ENCODE measurements around the gene MAJIN.
"Not testable (repeated sequence)": the region's sequence is repeated elsewhere in the genome, so short reads cannot be mapped to it uniquely, and the experiment has no call there.

The MAJIN gene, protein sequence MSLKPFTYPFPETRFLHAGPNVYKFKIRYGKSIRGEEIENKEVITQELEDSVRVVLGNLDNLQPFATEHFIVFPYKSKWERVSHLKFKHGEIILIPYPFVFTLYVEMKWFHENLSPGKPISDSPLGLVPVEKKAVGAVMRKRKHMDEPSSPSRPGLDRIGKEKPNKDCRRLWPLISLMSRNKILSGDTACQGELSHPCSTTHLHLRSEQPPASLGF

GRCh38 chr11:64971421-64972233 is at the start of gene MAJIN:
MAJIN (minus strand) TSS chr11:64972108; CDS start chr11:64959405, 12,703 bp downstream.
- DNase-seq (ENCODE audit: low read depth in 2 of 2, low spot score in 1 of 2) = peak; percentile 72 to 74

GRCh38 chr11:65021509-65021908 is 49.6 kb upstream of the MAJIN start:
- DNase-seq (ENCODE audit: low read depth in 2 of 2, low spot score in 1 of 2) = no peak

GRCh38 chr11:65021003-65021402 is 49.1 kb upstream of the MAJIN start:
- no peak for DNase-seq (ENCODE audit: low read depth in 2 of 2, low spot score in 1 of 2)

GRCh38 chr11:65019824-65020223 is 47.9 kb upstream of the MAJIN start:
- no peak for DNase-seq (ENCODE audit: low read depth in 2 of 2, low spot score in 1 of 2)

DNA sequence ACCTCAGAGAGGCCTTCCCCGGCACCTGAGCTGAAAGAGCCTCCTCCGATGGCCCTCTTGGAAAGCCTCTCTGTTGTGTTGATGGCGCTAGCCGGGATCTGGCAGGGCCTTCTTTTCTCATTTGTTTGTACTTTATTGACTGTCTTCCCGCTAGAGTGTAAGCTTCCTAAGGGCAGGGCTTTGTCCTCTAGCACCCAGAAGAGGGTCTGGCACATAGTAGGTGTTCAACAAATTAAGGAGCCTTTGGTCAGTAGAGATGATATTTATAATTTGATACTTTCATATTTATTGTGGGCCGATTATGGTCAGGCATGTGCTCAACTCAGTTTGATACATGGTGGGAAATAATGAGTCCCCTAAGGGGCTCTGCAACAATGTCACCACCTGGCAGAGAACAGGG is 46.0 kb upstream of the MAJIN start:
- DNase-seq (ENCODE audit: low read depth in 2 of 2, low spot score in 1 of 2) = no peak

- DNase-seq (ENCODE audit: low read depth in 2 of 2, low spot score in 1 of 2) = no peak
Observed at GRCh38 chr11:65016705-65017104, 44.8 kb upstream of the MAJIN start.

DNA sequence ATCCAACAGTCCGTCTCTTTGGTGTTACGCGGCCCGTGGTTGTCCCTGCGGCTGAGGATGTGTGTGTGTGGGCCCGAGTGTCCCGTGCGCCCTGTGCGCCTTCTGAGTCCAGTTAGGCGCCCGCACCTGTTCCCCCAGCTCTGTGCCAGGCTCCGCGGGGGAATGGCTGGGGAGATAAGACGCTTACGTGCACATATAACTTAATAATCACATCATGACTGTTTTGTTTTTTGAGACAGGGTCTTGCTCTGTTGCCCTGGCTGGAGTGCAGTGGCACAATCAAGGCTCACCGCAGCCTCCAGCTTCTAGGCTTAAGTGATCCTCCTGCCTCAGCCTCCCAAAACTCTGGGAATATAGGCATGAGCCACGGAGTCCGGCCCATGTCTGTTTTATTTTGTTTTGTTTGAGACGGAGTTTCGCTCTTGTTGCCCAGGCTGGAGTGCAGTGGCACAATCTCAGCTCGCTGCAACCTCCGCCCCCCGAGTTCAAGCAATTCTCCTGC is 42.9 kb upstream of the MAJIN start:
- no peak for DNase-seq (ENCODE audit: low read depth in 2 of 2, low spot score in 1 of 2)

DNA sequence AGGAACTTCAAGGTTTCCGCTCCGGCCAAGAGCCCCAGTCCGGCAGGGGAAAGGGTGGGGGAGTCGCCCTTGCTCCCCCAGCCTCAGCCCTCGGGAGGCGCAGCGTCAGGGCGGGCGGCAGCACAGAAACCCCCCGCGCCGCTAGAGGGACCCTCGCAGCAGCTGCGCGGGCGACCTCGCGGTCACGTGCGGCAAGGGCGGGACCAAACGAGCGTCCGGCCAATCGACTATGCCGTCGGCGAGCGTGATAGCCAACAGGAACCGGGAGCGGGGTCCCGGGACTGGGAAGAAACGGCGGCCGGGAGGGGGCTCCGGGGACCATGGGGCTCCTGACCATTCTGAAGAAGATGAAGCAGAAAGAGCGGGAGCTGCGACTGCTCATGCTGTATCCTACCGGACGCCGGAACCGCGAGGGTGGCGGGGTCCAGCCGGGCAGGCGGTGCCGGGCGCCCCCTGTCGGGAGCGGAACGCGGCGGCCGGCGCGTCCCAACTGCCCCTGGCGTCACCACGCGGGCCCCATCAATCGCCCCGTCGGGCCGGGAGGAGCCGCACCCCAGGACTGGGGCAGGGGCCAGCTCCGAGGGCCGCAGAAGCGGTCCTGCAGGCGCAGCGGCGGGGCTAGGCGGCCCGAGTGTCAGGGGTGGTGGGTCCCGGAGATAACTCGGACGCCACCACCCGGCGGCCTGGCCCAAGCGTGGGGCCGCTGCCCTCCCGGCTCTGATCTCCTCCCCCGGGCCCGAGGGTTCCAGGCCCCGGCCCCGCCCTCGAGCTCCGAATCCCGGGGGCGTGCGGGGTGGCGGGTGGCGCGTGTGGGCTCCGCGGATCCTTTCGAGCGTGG is 42.2 kb upstream of the MAJIN start, which contains the start of gene ARL2:
TSS of gene ARL2 (plus strand) at position 273 of the 838 bp plus-strand sequence. CDS start at position 321, 48 bp downstream.
- DNase-seq (ENCODE audit: low read depth in 2 of 2, low spot score in 1 of 2) = peak; percentile 54 to 83

GRCh38 chr11:65013130-65013887 is 41.4 kb upstream of the MAJIN start:
- DNase-seq (ENCODE audit: low read depth in 2 of 2, low spot score in 1 of 2) = peak; percentile 78 to 83

DNA sequence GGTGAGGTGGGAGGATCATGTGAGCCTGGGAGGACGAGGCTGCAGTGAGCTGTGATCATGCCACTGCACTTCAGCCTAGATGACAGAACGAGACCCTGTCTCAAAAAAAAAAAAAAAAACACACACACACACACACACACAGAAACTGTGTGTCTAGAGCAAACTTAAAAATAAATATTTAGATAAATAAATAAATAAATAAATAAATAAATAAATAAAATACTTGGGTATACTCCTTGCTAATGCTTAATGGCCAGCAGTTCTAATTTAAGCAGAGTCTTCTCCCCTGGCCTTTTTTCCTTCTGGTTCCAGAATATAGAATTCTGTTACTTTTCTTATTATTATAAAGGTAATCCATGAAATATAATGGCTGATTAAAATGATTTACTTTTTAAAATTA is 37.0 kb upstream of the MAJIN start:
- DNase-seq (ENCODE audit: low read depth in 2 of 2, low spot score in 1 of 2) = no peak

DNA sequence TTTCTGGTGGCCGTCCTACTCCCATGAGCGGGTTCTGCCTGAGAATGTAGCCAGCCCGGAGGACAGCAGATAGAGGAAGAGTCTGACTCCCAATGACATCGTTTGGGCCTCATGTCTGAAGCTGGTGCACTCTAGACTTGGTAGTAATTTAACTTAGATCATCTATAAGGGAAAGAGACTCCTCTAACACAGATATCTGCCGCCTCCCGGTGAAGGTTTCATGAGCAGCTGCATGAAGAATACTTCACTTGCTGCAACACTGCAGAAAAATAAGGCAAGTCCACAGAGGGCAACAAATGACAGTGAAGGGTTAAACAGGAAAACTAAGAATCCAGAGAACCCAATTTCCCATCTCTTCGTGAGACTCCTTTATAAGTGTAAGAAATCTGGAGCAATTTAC is 36.1 kb upstream of the MAJIN start:
- no peak for DNase-seq (ENCODE audit: low read depth in 2 of 2, low spot score in 1 of 2)

DNA sequence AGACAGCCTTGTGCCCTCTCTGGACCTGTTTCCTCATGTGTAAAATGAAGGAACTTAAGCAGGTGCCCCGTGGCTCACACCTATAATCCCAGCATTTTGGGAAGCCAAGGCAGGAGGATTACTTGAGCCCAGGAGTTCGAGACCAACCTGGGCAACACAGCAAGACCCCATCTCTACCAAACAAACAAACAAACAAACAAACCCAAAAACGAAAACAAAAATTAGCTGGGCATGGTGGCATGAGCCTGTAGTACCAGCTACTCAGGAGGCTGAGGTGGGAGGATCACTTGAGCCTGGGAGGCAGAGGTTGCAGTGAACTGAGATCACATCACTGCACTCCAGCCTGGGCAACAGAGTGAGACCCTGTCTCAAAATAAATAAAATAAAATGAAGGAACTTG is 32.1 kb upstream of the MAJIN start:
- not testable (repeated sequence) for DNase-seq (ENCODE audit: low read depth in 2 of 2, low spot score in 1 of 2)

DNA sequence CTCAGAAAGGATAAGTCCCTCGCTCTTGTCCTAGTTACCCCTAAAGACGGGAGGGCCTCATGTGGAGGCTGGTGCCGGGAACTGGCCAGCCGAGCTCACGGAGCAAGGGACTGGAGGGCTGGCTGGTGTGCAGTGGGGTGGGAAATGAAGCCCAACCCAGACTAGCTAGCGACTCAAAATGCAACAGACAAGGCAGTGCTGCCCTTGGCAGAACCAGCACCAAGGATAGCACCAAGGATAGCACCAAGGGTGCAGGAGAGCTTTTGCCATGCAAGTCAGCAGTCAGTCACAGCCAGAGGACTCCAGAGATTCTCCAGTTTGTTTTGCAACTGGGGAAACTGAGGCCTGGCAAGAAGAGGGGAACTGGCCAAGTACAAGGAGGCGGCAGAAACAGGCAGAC is 31.4 kb upstream of the MAJIN start:
- DNase-seq (ENCODE audit: low read depth in 2 of 2, low spot score in 1 of 2) = no peak

DNA sequence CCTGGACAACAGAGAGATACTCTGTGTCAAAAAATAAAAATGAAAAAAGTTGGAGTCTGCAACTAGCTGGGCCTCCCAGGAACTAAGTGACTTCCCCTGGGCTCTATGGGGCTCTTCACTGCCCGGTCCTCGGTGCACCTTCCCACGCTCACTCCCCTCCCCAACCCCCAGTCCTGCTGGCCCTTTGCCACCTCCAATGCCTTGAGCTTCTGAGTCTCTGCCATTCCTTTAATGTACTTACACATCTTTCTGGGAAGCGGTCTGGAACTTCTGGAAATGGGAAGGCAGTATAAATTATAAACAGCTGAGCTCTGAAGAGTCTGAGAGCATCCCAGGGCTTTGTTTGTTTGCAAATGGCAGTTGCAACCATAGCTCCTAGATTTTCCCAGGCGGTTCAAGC is 30.8 kb upstream of the MAJIN start:
- no peak for DNase-seq (ENCODE audit: low read depth in 2 of 2, low spot score in 1 of 2)

DNA sequence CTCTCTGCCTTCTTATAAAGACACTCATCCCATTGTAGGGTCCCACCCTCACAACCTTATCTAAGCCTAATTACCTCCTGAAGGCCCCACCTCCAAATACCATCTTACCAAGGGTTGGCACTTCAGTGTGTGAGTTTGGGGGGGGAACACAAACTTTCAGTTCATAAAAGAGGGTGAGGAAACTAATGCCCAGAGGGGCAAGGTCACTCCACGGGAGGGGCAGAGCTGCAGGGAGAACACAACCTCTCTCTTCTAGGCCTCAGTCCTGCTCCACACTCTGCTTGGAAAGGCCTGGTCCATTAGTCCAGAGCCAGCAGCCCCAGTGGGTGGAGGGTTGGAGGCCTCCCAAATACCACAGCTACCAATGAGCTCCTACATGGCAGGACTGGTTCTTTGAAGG is 27.6 kb upstream of the MAJIN start:
- DNase-seq (ENCODE audit: low read depth in 2 of 2, low spot score in 1 of 2) = no peak

DNA sequence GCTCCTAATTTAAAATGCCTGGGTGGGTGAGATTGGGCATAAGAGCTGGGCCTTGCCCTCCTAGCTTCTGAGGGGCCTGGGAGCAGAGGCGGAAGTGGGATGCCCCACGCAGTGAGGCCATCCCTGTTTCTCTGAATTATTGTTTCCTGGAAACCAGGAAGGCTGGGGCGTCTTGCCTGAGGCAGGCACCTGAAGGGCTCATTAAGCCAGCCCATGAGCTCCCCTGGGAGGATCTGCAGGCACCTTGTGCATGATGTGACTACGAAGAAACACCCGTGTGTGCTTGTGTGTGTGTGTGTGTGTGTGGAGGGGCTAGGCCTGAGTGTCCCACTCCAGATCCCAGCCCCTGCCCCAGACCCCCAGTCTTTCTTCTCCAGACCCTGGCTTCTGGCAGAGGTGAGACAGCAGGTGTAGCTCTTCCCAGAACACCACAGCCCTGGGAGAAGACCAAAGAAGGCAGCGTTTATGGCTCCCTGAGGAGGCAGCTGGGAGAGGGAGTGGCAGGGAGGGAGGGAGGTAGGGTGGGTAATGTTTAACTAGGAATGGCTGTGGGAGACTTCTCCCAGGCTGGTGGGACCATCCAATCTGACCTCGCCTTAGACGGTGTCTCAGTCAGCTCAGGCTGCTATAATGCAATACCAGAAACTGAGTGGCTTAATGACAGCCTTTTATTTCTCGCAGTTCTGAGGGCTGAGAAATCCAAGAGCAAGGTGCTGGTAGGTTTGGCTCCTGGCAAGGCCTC is 27.0 kb upstream of the MAJIN start:
- no peak for DNase-seq (ENCODE audit: low read depth in 2 of 2, low spot score in 1 of 2)

GRCh38 chr11:64998141-64998540 is 26.2 kb upstream of the MAJIN start:
- no peak for DNase-seq (ENCODE audit: low read depth in 2 of 2, low spot score in 1 of 2)

DNA sequence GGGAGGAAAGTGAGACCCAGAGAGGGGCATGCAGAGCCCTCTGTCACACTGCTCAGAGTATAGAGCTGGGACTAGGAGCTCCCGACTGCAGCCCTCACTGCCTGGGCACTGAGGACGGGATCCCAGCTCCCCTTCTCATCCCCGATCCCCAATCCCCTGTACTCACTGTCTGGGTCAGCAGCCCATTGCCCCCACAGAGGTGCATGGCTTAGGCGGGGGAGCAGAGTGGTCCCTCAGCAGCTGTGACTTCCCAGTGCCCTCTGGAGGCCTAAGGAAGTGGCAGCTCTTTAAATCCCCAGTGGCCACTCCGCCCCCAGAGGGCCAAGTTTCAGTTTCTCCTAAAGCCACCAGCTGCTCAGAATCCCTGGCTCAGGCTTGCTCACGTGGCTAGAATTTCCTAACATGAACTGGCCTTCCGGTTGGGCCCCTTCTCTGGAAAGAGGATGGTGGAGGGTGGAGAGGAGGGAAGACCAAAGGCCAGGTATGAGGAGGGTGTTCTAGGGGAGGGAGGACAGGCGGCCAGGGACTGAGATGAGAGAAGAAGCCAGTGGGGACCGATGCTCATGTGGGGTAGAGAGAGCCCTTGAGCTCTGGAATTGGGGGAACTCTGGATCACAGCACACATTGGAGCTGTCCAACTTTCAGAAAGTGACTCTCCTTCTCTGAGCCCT is 24.9 kb upstream of the MAJIN start, which contains the start of gene BATF2:
TSS of gene BATF2 (minus strand) at position 262 of the 671 bp plus-strand sequence. CDS start at position 205, 57 bp downstream.
- no peak for DNase-seq (ENCODE audit: low read depth in 2 of 2, low spot score in 1 of 2)

GRCh38 chr11:64996327-64996709 is 24.4 kb upstream of the MAJIN start:
- no peak for DNase-seq (ENCODE audit: low read depth in 2 of 2, low spot score in 1 of 2)
